ENCODE data around the gene SPACA4.
A peak's percentile ranks its signal among the peaks of the same experiment; 100 is the strongest.
"Not testable (repeated sequence)": the region's sequence is repeated elsewhere in the genome, so short reads cannot be mapped to it uniquely, and the experiment has no call there.

The SPACA4 gene

GRCh38 chr19:48606463-48607358 lies at the start of gene SPACA4:
TSS of gene SPACA4 (plus strand) at chr19:48606742. CDS start at chr19:48606979, 237 bp downstream.
- DNase-seq: no peak

GRCh38 chr19:48556825-48557224 lies 49.7 kb upstream of the SPACA4 start:
- no peak for DNase-seq

- DNase-seq: peak; percentile 25
Measured at GRCh38 chr19:48558018-48558684, 48.4 kb upstream of the SPACA4 start.

- DNase-seq: peak; percentile 14
Measured at GRCh38 chr19:48560095-48560530, 46.4 kb upstream of the SPACA4 start.

GRCh38 chr19:48561412-48561811 lies 45.1 kb upstream of the SPACA4 start:
- DNase-seq: no peak

GRCh38 chr19:48565090-48565489 lies 41.5 kb upstream of the SPACA4 start:
- DNase-seq: peak; percentile 76

GRCh38 chr19:48568345-48568886 lies 38.1 kb upstream of the SPACA4 start:
- DNase-seq: peak; percentile 65

- DNase-seq: peak; percentile 92
Measured at GRCh38 chr19:48569814-48570213, 36.7 kb upstream of the SPACA4 start.

GRCh38 chr19:48571378-48572162 lies 35.0 kb upstream of the SPACA4 start:
- DNase-seq: no peak

- no peak for DNase-seq
Measured at GRCh38 chr19:48573163-48573505, 33.4 kb upstream of the SPACA4 start.

- no peak for DNase-seq
Measured at GRCh38 chr19:48575931-48576622, 30.5 kb upstream of the SPACA4 start.

- not testable (repeated sequence) for DNase-seq
Measured at GRCh38 chr19:48577908-48578307, 28.6 kb upstream of the SPACA4 start.

- DNase-seq: no peak
Measured at GRCh38 chr19:48578891-48579290, 27.7 kb upstream of the SPACA4 start.

- no peak for DNase-seq
Measured at GRCh38 chr19:48582168-48582567, 24.4 kb upstream of the SPACA4 start.

- no peak for DNase-seq
Measured at GRCh38 chr19:48587387-48587786, 19.2 kb upstream of the SPACA4 start.

- peak; percentile 92 for DNase-seq
Measured at GRCh38 chr19:48588670-48589401, 17.7 kb upstream of the SPACA4 start.

- no peak for DNase-seq
Measured at GRCh38 chr19:48591021-48591420, 15.5 kb upstream of the SPACA4 start.

- DNase-seq: no peak
Measured at GRCh38 chr19:48595171-48595570, 11.4 kb upstream of the SPACA4 start.

- no peak for DNase-seq
Measured at GRCh38 chr19:48595833-48596232, 10.7 kb upstream of the SPACA4 start.

- DNase-seq: no peak
Measured at GRCh38 chr19:48596237-48596636, 10.3 kb upstream of the SPACA4 start.

GRCh38 chr19:48596679-48597465 lies 9.7 kb upstream of the SPACA4 start:
- DNase-seq: no peak

Measured in NCI-H82 (cell line).